AG04449 (cell line): Measurements from ENCODE around the gene PRKAG2.

ENCODE experiments used
- CTCF ChIA-PET: fragments of 350-600 bp; formaldehyde crosslinking; extraction: SDS; loops from one replicate; lab custom pipeline; 2021; ENCODE audit warnings: antibody characterized with exemption; lab: Yijun Ruan, JAX
- POLR2A ChIA-PET: fragments of 400-600, 350-600 bp; formaldehyde crosslinking; extraction: SDS; loops from one replicate; lab custom pipeline; 2020; ENCODE audit warnings: antibody characterized with exemption, inconsistent platforms; lab: Yijun Ruan, JAX
- DNase-seq: peaks from one replicate; pipeline ENCODE4 v3.0.0-alpha.2; 2010; ENCODE audit warnings: low read depth, low spot score
- H3K4me3 ChIP-seq: 2 replicates; pipeline ENCODE4 v1.5.1; 2011; ENCODE audit warnings: low read depth, mild to moderate bottlenecking, control low read depth, low read length
- CTCF ChIP-seq: IDR thresholded peaks from one replicate; pipeline ENCODE4 v1.5.1; 2011; ENCODE audit warnings: mild to moderate bottlenecking, moderate library complexity, low read length, control low read depth, inconsistent platforms; ENCODE audit not compliant: insufficient read depth; ENCODE audit errors: missing control alignments

PRKAG2 gene

GRCh38 chr7:151717415-151717814 lies 159.5 kb downstream of the PRKAG2 start:
- CTCF ChIA-PET = interaction anchor here (1.2 to 1.8 kb wide), 4 partner anchors 11 to 154 kb away, joined by 3 to 5 read pairs (median 4); no protein-coding TSS in a partner anchor
- no peak overlapping the region for H3K4me3 ChIP-seq
- no peak for DNase-seq
- POLR2A ChIA-PET = no interaction called here
- TF ChIP-seq CTCF = no peak

- CTCF ChIA-PET = no interaction called here
- H3K4me3 ChIP-seq = no peak overlapping the region
- POLR2A ChIA-PET = no interaction called here
- no peak for DNase-seq
- TF ChIP-seq CTCF = no peak
Observed at GRCh38 chr7:151716323-151716722, 160.6 kb downstream of the PRKAG2 start.

- CTCF ChIA-PET = no interaction called here
- no peak for TF ChIP-seq CTCF
- no peak overlapping the region for H3K4me3 ChIP-seq
- no peak for DNase-seq
- POLR2A ChIA-PET = no interaction called here
Observed at GRCh38 chr7:151715666-151716315, 161.1 kb downstream of the PRKAG2 start.

- TF ChIP-seq CTCF = no peak
- no peak for DNase-seq
- POLR2A ChIA-PET = no interaction called here
- CTCF ChIA-PET = interaction anchor here (1.8 kb wide), 1 partner anchor 9 kb away, joined by 6 read pairs; no protein-coding TSS in a partner anchor
- no peak overlapping the region for H3K4me3 ChIP-seq
Observed at GRCh38 chr7:151714201-151714600, 162.7 kb downstream of the PRKAG2 start.

GRCh38 chr7:151712810-151713125 lies 164.1 kb downstream of the PRKAG2 start:
- no peak for DNase-seq
- no peak overlapping the region for H3K4me3 ChIP-seq
- no peak for TF ChIP-seq CTCF
- ChIA-PET POLR2A (interaction anchor here (0.6 kb wide), 1 partner anchor 20 kb away, joined by 3 read pairs; no protein-coding TSS in a partner anchor), CTCF (no interaction called here)

GRCh38 chr7:151711906-151712809 lies 164.8 kb downstream of the PRKAG2 start:
- ChIA-PET CTCF (no interaction called here), POLR2A (no interaction called here)
- no peak for DNase-seq
- no peak for TF ChIP-seq CTCF
- no peak overlapping the region for H3K4me3 ChIP-seq
